ENCODE measurements around the gene KCNJ6. TPM values are rescaled to one million over a fixed set of nuclear protein-coding genes. Genes with fewer than 3 reads are reported as not detected.

KCNJ6 gene
- total and polyA plus RNA-seq, 2 of the 8 experiments (the other 6 are each of a cell fraction or from before 2014, with no cell fraction given), result 0.51 to 1.2 TPM

- Histone ChIP-seq H3K18ac (ENCODE audit: extremely low read depth, low read length) (no peak overlapping the region), H3K4ac (replicated peaks; ENCODE audit: insufficient read length, low read depth, low read length) (no peak overlapping the region), H3K56ac (replicated peaks; ENCODE audit: insufficient read length, low read depth, low read length) (no peak overlapping the region), H3K23ac (ENCODE audit: insufficient read length) (no peak overlapping the region), H3K14ac (ENCODE audit: insufficient read length) (no peak overlapping the region), H3K23me2 (ENCODE audit: low read depth, low read length) (no peaks in the 10 kb centered on the region), H4K5ac (ENCODE audit: insufficient read length, low read depth, low read length) (no peak overlapping the region), H3K27me3 (replicated peaks in 1 of 4; ENCODE audit: control insufficient read depth in 3 of 4, extremely low read depth in 1 of 4, insufficient read depth in 3 of 4, low read length in 3 of 4) (no peaks in the 10 kb centered on the region), H4K20me1 (replicated peaks in 1 of 2; ENCODE audit: control insufficient read depth in 1 of 2, insufficient read depth in 2 of 2, low read length in 2 of 2) (no peaks in the 10 kb centered on the region), H3K79me2 (ENCODE audit: control insufficient read depth in 1 of 2, insufficient read depth in 2 of 2, low read length in 2 of 2) (no peaks in the 10 kb centered on the region), H2BK15ac (ENCODE audit: low read length) (no peak overlapping the region), H3K9me3 (ENCODE audit: insufficient read depth in 2 of 2, low read depth in 1 of 2, low read length in 1 of 2) (no peaks in the 10 kb centered on the region), H2BK120ac (replicated peaks; ENCODE audit: low read depth, low read length) (no peak overlapping the region), H4K8ac (ENCODE audit: extremely low read depth, insufficient read depth, low read length) (no peak overlapping the region), H2BK12ac (ENCODE audit: low read depth, low read length) (no peak overlapping the region), H3K9ac (replicated peaks in 1 of 4; ENCODE audit: extremely low read depth in 1 of 4, low read depth in 3 of 4, low read length in 3 of 4) (no peak overlapping the region), H4K91ac (replicated peaks; ENCODE audit: insufficient read length, low read length) (no peak overlapping the region), H3K4me2 (ENCODE audit: insufficient read depth in 1 of 2, low read depth in 2 of 2, low read length in 2 of 2) (no peak overlapping the region), H2AFZ (ENCODE audit: low read length) (no peak overlapping the region), H3K4me3 (ENCODE audit: extremely low read depth in 1 of 4, insufficient read depth in 2 of 4, low read depth in 3 of 4, low read length in 4 of 4) (no peak overlapping the region), H3K79me1 (ENCODE audit: low read depth, low read length) (no peaks in the 10 kb centered on the region), H3K27ac (ENCODE audit: low read depth, low read length) (no peak overlapping the region), H3K4me1 (replicated peaks in 1 of 4; ENCODE audit: control insufficient read depth in 3 of 4, insufficient read depth in 4 of 4, low read length in 3 of 4) (peaks cover 0 to 2% (median 0%) of the 10 kb centered on the region in 4 experiments; a peak in 1 of 7 replicates), H2BK20ac (ENCODE audit: low read length) (no peak overlapping the region), H2AK5ac (ENCODE audit: low read depth, low read length) (no peak overlapping the region), H2BK5ac (ENCODE audit: low read depth, low read length) (no peak overlapping the region), H3K36me3 (ENCODE audit: control insufficient read depth in 2 of 4, insufficient read depth in 4 of 4, low read length in 3 of 4) (no peaks in the 10 kb centered on the region)
- no peak for TF ChIP-seq CREB1 (IDR thresholded peaks at IDR 0.05)
- no peak for TF ChIP-seq NANOG (IDR thresholded peaks at IDR 0.05; ENCODE audit: insufficient read depth, low read depth, low read length, poor library complexity, severe bottlenecking)
- no peak for TF ChIP-seq TCF12 (IDR thresholded peaks at IDR 0.05; ENCODE audit: low read depth, low read length)
- no peak for TF ChIP-seq TBP (IDR thresholded peaks at IDR 0.05; ENCODE audit: low read depth, low read length)
- FAIRE-seq, result no peak
- ChIA-PET CTCF (ENCODE audit: partially characterized antibody) (interaction anchor here (1.8 kb wide), 1 partner anchor 8 kb away, joined by 4 read pairs; no protein-coding TSS in a partner anchor), POLR2A (ENCODE audit: partially characterized antibody) (no interaction called here)
- 84% methylated on average over 2 of the region's 2 CpGs; no CpG with 5 or more reads in 1 of the 2 experiments for WGBS, 2 experiments (ENCODE audit: extremely low coverage in 1 of 2, insufficient coverage in 1 of 2, insufficient read length in 1 of 2, insufficient replicate concordance in 2 of 2, low coverage in 1 of 2, low lambda C conversion rate in 2 of 2, missing lambda C conversion rate in 1 of 2)
- DNase-seq (ENCODE audit: low read depth in 1 of 2, low spot score in 2 of 2), result no peak
Measured at GRCh38 chr21:37866027-37866426, 50.2 kb downstream of the KCNJ6 start.
